SK-N-SH treated with all-trans-retinoic acid at 6 μM for 48 hours (cell line): ENCODE data around the gene FAM81B.

Experiments used
- ATAC-seq: fragments of 200-7000 bp; cut with Tn5 transposase; 3 replicates; pipeline ENCODE4 v1.9.1; 2020; ENCODE audit warnings: mild to moderate bottlenecking, moderate library complexity
- ARNTL ChIP-seq: fragments of 450-650 bp; formaldehyde crosslinking; IDR thresholded peaks from 2 replicates; pipeline ENCODE4 v1.5.0; 2020; ENCODE audit warnings: low read depth, mild to moderate bottlenecking, moderate library complexity, borderline replicate concordance
- BACH2 ChIP-seq: fragments of 250-450 bp; sonication (Bioruptor Pico); IDR thresholded peaks from 2 replicates; pipeline ENCODE4 v1.9.0; 2021; ENCODE audit warnings: mild to moderate bottlenecking, borderline replicate concordance
- CSDC2 ChIP-seq: fragments of 250-450 bp; sonication (Bioruptor Pico); IDR thresholded peaks from 2 replicates; pipeline ENCODE4 v1.5.0; 2020; ENCODE audit warnings: mild to moderate bottlenecking, moderate library complexity
- ESRRG ChIP-seq: fragments of 250-450 bp; sonication (Bioruptor Pico); IDR thresholded peaks from 2 replicates; pipeline ENCODE4 v1.6.1; 2021; ENCODE audit warnings: mild to moderate bottlenecking
- GLIS3 ChIP-seq: fragments of 250-450 bp; sonication (Bioruptor Pico); IDR thresholded peaks from 2 replicates; pipeline ENCODE4 v1.5.0; 2020; ENCODE audit warnings: mild to moderate bottlenecking, moderate library complexity
- ISL1 ChIP-seq: fragments of 250-450 bp; sonication (Bioruptor Pico); IDR thresholded peaks from 2 replicates; pipeline ENCODE4 v2.1.2; 2022; ENCODE audit warnings: mild to moderate bottlenecking, moderate library complexity
- OSR1 ChIP-seq: fragments of 250-450 bp; sonication (Bioruptor Pico); IDR thresholded peaks from 2 replicates; pipeline ENCODE4 v1.8.0; 2022; ENCODE audit warnings: moderate library complexity, mild to moderate bottlenecking, inconsistent platforms
- POU6F1 ChIP-seq: fragments of 250-450 bp; sonication (Bioruptor Pico); IDR thresholded peaks from 2 replicates; pipeline ENCODE4 v1.8.0; 2021; ENCODE audit warnings: low read depth, mild to moderate bottlenecking, moderate library complexity, borderline replicate concordance
- PPARA ChIP-seq: fragments of 250-450 bp; sonication (Bioruptor Pico); IDR thresholded peaks from 2 replicates; pipeline ENCODE4 v1.5.0; 2020; ENCODE audit warnings: mild to moderate bottlenecking, borderline replicate concordance
- RARB ChIP-seq: fragments of 250-450 bp; sonication (Bioruptor Pico); IDR thresholded peaks from 2 replicates; pipeline ENCODE4 v1.8.0; 2021; ENCODE audit warnings: mild to moderate bottlenecking, moderate library complexity
- SNAI2 ChIP-seq: fragments of 250-450 bp; sonication (Bioruptor Pico); IDR thresholded peaks from 2 replicates; pipeline ENCODE4 v1.5.0; 2020; ENCODE audit warnings: mild to moderate bottlenecking, moderate library complexity
- TCF4 ChIP-seq: fragments of 250-450 bp; sonication (Bioruptor Pico); IDR thresholded peaks from 2 replicates; pipeline ENCODE4 v1.8.0; 2021; ENCODE audit warnings: mild to moderate bottlenecking, moderate library complexity, borderline replicate concordance
- TOX ChIP-seq: fragments of 250-450 bp; sonication (Bioruptor Pico); IDR thresholded peaks from 2 replicates; pipeline ENCODE4 v1.8.0; 2021; ENCODE audit warnings: mild to moderate bottlenecking, moderate library complexity, borderline replicate concordance
- TSHZ2 ChIP-seq: fragments of 250-450 bp; sonication (Bioruptor Pico); IDR thresholded peaks from 2 replicates; pipeline ENCODE4 v1.5.0; 2020; ENCODE audit warnings: mild to moderate bottlenecking, moderate library complexity
- ZC3H10 ChIP-seq: fragments of 250-450 bp; sonication (Bioruptor Pico); IDR thresholded peaks from 2 replicates; pipeline ENCODE4 v1.5.1; 2021; ENCODE audit warnings: mild to moderate bottlenecking, moderate library complexity
- ZFP3 ChIP-seq: fragments of 250-450 bp; sonication (Bioruptor Pico); IDR thresholded peaks from 2 replicates; pipeline ENCODE4 v1.5.0; 2020; ENCODE audit warnings: mild to moderate bottlenecking, moderate library complexity
- ZFP30 ChIP-seq: fragments of 450-650 bp; formaldehyde crosslinking; IDR thresholded peaks from 2 replicates; pipeline ENCODE4 v1.5.0; 2022; ENCODE audit warnings: mild to moderate bottlenecking, moderate library complexity
- ZNF565 ChIP-seq: fragments of 450-650 bp; formaldehyde crosslinking; conservative IDR thresholded peaks from 2 replicates; pipeline ENCODE4 v1.5.0; 2020; ENCODE audit warnings: low read depth, mild to moderate bottlenecking, moderate library complexity
- ZNF70 ChIP-seq: fragments of 450-650 bp; formaldehyde crosslinking; IDR thresholded peaks from 2 replicates; pipeline ENCODE4 v1.5.0; 2020; ENCODE audit warnings: mild to moderate bottlenecking, moderate library complexity
- TF ChIP-seq, protein P1 (sequence below): fragments of 250-450 bp; sonication (Bioruptor Pico); IDR thresholded peaks from 2 replicates; pipeline ENCODE4 v1.5.1; 2021; ENCODE audit warnings: mild to moderate bottlenecking, moderate library complexity
- TF ChIP-seq, protein P2 (sequence below): fragments of 250-450 bp; sonication (Bioruptor Pico); IDR thresholded peaks from 2 replicates; pipeline ENCODE4 v1.8.0; 2020; ENCODE audit warnings: mild to moderate bottlenecking, moderate library complexity, borderline replicate concordance
- TF ChIP-seq, protein P3 (sequence below): fragments of 250-450 bp; sonication (Bioruptor Pico); IDR thresholded peaks from 2 replicates; pipeline ENCODE4 v1.5.1; 2020; ENCODE audit warnings: low read depth, mild to moderate bottlenecking, moderate library complexity

Gene FAM81B

DNA sequence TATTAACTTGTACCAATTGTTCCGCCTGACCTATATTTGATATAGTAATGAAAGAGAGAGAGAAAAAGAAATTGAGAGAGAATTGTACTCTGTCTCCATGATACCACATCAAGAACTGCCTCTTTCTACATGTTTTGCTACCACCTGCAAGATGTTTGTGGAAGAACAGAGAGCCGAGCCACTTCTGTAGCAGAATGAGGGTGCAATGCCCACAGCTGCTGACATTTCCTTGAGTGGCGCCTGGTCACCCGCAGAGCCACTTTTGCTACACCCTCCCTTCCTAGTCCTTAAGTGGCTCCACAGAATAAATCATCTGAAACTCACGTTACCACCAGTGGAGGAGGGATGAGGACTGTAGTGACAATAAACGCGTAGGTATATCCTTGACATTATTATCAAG is 17.1 kb upstream of the FAM81B start:
- no peak for ATAC-seq
- TF ChIP-seq PPARA (no peak), OSR1 (no peak), RARB (CRISPR knock-in tag) (no peak), BACH2 (CRISPR knock-in tag) (no peak), ZNF565 (CRISPR knock-in tag) (no peak), TCF4 (no peak), TOX (CRISPR knock-in tag) (no peak), TSHZ2 (CRISPR knock-in tag) (no peak), ZFP3 (CRISPR knock-in tag) (no peak), ARNTL (CRISPR knock-in tag) (no peak)
- TF ChIP-seq, protein P1, sequence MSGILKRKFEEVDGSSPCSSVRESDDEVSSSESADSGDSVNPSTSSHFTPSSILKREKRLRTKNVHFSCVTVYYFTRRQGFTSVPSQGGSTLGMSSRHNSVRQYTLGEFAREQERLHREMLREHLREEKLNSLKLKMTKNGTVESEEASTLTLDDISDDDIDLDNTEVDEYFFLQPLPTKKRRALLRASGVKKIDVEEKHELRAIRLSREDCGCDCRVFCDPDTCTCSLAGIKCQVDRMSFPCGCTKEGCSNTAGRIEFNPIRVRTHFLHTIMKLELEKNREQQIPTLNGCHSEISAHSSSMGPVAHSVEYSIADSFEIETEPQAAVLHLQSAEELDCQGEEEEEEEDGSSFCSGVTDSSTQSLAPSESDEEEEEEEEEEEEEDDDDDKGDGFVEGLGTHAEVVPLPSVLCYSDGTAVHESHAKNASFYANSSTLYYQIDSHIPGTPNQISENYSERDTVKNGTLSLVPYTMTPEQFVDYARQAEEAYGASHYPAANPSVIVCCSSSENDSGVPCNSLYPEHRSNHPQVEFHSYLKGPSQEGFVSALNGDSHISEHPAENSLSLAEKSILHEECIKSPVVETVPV, result no peak
- TF ChIP-seq, protein P2, sequence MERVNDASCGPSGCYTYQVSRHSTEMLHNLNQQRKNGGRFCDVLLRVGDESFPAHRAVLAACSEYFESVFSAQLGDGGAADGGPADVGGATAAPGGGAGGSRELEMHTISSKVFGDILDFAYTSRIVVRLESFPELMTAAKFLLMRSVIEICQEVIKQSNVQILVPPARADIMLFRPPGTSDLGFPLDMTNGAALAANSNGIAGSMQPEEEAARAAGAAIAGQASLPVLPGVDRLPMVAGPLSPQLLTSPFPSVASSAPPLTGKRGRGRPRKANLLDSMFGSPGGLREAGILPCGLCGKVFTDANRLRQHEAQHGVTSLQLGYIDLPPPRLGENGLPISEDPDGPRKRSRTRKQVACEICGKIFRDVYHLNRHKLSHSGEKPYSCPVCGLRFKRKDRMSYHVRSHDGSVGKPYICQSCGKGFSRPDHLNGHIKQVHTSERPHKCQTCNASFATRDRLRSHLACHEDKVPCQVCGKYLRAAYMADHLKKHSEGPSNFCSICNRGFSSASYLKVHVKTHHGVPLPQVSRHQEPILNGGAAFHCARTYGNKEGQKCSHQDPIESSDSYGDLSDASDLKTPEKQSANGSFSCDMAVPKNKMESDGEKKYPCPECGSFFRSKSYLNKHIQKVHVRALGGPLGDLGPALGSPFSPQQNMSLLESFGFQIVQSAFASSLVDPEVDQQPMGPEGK (CRISPR knock-in tag), result no peak

- TF ChIP-seq ZNF565 (CRISPR knock-in tag) (no peak), BACH2 (CRISPR knock-in tag) (no peak), SNAI2 (CRISPR knock-in tag) (no peak), POU6F1 (CRISPR knock-in tag) (no peak), GLIS3 (no peak), ZFP30 (CRISPR knock-in tag) (no peak), OSR1 (no peak), ISL1 (CRISPR knock-in tag) (no peak), ARNTL (CRISPR knock-in tag) (no peak), CSDC2 (no peak), ESRRG (CRISPR knock-in tag) (no peak), ZNF70 (no peak), PPARA (no peak), TCF4 (no peak), ZC3H10 (no peak), RARB (CRISPR knock-in tag) (no peak), TSHZ2 (CRISPR knock-in tag) (no peak)
- TF ChIP-seq, protein P2 (CRISPR knock-in tag), result no peak
- TF ChIP-seq, protein P1, result no peak
- TF ChIP-seq, protein P3, sequence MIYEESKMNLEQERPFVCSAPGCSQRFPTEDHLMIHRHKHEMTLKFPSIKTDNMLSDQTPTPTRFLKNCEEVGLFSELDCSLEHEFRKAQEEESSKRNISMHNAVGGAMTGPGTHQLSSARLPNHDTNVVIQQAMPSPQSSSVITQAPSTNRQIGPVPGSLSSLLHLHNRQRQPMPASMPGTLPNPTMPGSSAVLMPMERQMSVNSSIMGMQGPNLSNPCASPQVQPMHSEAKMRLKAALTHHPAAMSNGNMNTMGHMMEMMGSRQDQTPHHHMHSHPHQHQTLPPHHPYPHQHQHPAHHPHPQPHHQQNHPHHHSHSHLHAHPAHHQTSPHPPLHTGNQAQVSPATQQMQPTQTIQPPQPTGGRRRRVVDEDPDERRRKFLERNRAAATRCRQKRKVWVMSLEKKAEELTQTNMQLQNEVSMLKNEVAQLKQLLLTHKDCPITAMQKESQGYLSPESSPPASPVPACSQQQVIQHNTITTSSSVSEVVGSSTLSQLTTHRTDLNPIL (CRISPR knock-in tag), result no peak
- ATAC-seq, result peak; percentile 45; the same call in 2 of the 3 replicates
These were observed 15.6 kb upstream of the FAM81B start for GRCh38 chr5:95375591-95375990.
